ENCODE data around the gene WNT8B. TPM values are rescaled to one million over a fixed set of nuclear protein-coding genes. Genes with fewer than 3 reads are reported as not detected.

WNT8B gene
- total and polyA plus RNA-seq, 9 of the 15 experiments (the other 6 are each of a cell fraction or from before 2014, with no cell fraction given) = not detected

DNA sequence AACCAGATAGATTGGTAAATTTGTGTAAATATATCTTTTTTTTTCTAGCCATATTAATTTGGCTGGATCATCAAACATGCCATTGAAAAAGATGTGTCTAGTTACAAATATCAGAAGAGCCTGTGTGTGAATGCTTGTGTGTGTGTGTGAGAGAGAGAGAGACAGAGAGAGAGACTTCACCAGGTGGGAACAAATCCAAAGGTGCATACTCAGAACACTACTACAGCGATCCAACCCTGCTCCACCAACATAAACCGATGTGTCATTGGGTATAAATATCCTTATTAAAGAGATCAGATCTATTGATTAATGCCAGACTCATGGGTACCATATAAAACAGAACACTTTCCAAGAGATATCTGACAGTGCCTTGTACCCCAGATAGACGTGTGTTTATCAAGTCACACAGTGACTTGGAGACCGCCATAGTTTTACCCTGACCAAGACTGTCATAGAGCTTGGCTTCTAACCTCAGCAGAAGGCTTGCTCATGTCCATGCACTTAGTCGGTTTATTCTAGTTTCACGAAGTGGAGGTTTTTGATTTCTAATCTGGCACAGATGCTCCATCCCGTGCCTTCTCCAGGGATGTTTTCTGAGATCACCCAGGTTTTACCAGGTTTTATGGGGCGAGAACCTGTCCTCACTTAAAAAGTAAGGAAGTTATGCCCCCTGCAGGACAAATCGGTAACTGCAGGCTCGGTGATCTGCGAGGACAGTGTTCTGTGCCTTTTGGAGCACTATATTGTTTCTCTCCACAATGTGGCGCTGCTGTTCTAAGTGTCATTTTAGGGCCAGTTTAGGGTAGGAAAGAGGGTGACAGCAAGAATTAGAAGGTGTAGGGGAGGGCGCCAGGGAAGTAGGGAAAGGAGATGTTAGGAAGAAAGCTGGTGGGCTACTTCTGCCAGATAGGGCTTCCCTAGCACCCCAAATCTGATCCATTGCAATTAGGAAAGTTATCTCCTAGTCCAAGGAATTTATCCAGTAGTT, 29.3 kb upstream of the WNT8B start (continued):
- TF ChIP-seq, protein P1, sequence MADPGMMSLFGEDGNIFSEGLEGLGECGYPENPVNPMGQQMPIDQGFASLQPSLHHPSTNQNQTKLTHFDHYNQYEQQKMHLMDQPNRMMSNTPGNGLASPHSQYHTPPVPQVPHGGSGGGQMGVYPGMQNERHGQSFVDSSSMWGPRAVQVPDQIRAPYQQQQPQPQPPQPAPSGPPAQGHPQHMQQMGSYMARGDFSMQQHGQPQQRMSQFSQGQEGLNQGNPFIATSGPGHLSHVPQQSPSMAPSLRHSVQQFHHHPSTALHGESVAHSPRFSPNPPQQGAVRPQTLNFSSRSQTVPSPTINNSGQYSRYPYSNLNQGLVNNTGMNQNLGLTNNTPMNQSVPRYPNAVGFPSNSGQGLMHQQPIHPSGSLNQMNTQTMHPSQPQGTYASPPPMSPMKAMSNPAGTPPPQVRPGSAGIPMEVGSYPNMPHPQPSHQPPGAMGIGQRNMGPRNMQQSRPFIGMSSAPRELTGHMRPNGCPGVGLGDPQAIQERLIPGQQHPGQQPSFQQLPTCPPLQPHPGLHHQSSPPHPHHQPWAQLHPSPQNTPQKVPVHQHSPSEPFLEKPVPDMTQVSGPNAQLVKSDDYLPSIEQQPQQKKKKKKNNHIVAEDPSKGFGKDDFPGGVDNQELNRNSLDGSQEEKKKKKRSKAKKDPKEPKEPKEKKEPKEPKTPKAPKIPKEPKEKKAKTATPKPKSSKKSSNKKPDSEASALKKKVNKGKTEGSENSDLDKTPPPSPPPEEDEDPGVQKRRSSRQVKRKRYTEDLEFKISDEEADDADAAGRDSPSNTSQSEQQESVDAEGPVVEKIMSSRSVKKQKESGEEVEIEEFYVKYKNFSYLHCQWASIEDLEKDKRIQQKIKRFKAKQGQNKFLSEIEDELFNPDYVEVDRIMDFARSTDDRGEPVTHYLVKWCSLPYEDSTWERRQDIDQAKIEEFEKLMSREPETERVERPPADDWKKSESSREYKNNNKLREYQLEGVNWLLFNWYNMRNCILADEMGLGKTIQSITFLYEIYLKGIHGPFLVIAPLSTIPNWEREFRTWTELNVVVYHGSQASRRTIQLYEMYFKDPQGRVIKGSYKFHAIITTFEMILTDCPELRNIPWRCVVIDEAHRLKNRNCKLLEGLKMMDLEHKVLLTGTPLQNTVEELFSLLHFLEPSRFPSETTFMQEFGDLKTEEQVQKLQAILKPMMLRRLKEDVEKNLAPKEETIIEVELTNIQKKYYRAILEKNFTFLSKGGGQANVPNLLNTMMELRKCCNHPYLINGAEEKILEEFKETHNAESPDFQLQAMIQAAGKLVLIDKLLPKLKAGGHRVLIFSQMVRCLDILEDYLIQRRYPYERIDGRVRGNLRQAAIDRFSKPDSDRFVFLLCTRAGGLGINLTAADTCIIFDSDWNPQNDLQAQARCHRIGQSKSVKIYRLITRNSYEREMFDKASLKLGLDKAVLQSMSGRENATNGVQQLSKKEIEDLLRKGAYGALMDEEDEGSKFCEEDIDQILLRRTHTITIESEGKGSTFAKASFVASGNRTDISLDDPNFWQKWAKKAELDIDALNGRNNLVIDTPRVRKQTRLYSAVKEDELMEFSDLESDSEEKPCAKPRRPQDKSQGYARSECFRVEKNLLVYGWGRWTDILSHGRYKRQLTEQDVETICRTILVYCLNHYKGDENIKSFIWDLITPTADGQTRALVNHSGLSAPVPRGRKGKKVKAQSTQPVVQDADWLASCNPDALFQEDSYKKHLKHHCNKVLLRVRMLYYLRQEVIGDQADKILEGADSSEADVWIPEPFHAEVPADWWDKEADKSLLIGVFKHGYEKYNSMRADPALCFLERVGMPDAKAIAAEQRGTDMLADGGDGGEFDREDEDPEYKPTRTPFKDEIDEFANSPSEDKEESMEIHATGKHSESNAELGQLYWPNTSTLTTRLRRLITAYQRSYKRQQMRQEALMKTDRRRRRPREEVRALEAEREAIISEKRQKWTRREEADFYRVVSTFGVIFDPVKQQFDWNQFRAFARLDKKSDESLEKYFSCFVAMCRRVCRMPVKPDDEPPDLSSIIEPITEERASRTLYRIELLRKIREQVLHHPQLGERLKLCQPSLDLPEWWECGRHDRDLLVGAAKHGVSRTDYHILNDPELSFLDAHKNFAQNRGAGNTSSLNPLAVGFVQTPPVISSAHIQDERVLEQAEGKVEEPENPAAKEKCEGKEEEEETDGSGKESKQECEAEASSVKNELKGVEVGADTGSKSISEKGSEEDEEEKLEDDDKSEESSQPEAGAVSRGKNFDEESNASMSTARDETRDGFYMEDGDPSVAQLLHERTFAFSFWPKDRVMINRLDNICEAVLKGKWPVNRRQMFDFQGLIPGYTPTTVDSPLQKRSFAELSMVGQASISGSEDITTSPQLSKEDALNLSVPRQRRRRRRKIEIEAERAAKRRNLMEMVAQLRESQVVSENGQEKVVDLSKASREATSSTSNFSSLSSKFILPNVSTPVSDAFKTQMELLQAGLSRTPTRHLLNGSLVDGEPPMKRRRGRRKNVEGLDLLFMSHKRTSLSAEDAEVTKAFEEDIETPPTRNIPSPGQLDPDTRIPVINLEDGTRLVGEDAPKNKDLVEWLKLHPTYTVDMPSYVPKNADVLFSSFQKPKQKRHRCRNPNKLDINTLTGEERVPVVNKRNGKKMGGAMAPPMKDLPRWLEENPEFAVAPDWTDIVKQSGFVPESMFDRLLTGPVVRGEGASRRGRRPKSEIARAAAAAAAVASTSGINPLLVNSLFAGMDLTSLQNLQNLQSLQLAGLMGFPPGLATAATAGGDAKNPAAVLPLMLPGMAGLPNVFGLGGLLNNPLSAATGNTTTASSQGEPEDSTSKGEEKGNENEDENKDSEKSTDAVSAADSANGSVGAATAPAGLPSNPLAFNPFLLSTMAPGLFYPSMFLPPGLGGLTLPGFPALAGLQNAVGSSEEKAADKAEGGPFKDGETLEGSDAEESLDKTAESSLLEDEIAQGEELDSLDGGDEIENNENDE (IDR thresholded peaks at IDR 0.05; ENCODE audit: low read depth, low read length) = no peak
- TF ChIP-seq, protein P2, sequence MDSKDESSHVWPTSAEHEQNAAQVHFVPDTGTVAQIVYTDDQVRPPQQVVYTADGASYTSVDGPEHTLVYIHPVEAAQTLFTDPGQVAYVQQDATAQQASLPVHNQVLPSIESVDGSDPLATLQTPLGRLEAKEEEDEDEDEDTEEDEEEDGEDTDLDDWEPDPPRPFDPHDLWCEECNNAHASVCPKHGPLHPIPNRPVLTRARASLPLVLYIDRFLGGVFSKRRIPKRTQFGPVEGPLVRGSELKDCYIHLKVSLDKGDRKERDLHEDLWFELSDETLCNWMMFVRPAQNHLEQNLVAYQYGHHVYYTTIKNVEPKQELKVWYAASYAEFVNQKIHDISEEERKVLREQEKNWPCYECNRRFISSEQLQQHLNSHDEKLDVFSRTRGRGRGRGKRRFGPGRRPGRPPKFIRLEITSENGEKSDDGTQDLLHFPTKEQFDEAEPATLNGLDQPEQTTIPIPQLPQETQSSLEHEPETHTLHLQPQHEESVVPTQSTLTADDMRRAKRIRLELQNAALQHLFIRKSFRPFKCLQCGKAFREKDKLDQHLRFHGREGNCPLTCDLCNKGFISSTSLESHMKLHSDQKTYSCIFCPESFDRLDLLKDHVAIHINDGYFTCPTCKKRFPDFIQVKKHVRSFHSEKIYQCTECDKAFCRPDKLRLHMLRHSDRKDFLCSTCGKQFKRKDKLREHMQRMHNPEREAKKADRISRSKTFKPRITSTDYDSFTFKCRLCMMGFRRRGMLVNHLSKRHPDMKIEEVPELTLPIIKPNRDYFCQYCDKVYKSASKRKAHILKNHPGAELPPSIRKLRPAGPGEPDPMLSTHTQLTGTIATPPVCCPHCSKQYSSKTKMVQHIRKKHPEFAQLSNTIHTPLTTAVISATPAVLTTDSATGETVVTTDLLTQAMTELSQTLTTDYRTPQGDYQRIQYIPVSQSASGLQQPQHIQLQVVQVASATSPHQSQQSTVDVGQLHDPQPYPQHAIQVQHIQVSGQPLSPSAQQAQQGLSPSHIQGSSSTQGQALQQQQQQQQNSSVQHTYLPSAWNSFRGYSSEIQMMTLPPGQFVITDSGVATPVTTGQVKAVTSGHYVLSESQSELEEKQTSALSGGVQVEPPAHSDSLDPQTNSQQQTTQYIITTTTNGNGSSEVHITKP (IDR thresholded peaks at IDR 0.05; ENCODE audit: partially characterized antibody) = peak; percentile 10
- peak; percentile 99 for TF ChIP-seq ARID2 (IDR thresholded peaks at IDR 0.05)
- TF ChIP-seq, protein P3, sequence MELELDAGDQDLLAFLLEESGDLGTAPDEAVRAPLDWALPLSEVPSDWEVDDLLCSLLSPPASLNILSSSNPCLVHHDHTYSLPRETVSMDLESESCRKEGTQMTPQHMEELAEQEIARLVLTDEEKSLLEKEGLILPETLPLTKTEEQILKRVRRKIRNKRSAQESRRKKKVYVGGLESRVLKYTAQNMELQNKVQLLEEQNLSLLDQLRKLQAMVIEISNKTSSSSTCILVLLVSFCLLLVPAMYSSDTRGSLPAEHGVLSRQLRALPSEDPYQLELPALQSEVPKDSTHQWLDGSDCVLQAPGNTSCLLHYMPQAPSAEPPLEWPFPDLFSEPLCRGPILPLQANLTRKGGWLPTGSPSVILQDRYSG (tag; conservative IDR thresholded peaks at IDR 0.05; ENCODE audit: low read depth) = no peak
- peak; percentile 49; the same call in 1 of the 2 replicates for TF ChIP-seq ZNF589 (CRISPR knock-in tag; IDR thresholded peaks at IDR 0.05; ENCODE audit: low read depth)
- no peak for TF ChIP-seq ZNF699 (CRISPR knock-in tag; IDR thresholded peaks at IDR 0.05; ENCODE audit: insufficient replicate concordance)
- TF ChIP-seq SOX6 (IDR thresholded peaks at IDR 0.05) = peak; percentile 43; the same call in 1 of the 2 replicates
- peak; percentile 12; the same call in 1 of the 2 replicates for TF ChIP-seq C11orf30 (IDR thresholded peaks at IDR 0.05; ENCODE audit: low read depth)
- TF ChIP-seq PRPF4 (IDR thresholded peaks at IDR 0.05; ENCODE audit: insufficient read depth, low read depth, low read length, poor library complexity, severe bottlenecking) = no peak
